HS-27A (cell line): ENCODE results near the gene NDFIP2.
"Not testable (repeated sequence)": the region's sequence is repeated elsewhere in the genome, so short reads cannot be mapped to it uniquely, and the experiment has no call there.

Experiments used
- DNase-seq: peaks from one replicate; pipeline ENCODE4 v3.0.0-alpha.2; 2012; ENCODE audit warnings: low read depth, missing footprints

NDFIP2 gene

GRCh38 chr13:79533781-79534400, 52.9 kb downstream of the NDFIP2 start:
- no peak for DNase-seq

- no peak for DNase-seq
These were observed 53.6 kb downstream of the NDFIP2 start for GRCh38 chr13:79534596-79534995.

- DNase-seq = no peak
These were observed 57.8 kb downstream of the NDFIP2 start for GRCh38 chr13:79538757-79539156.

- no peak for DNase-seq
These were observed 59.5 kb downstream of the NDFIP2 start for GRCh38 chr13:79540504-79540903.

- peak; percentile 36 for DNase-seq
These were observed 60.6 kb downstream of the NDFIP2 start for GRCh38 chr13:79541426-79542049.

GRCh38 chr13:79543883-79544282, 62.9 kb downstream of the NDFIP2 start:
- no peak for DNase-seq

- no peak for DNase-seq
These were observed 66.5 kb downstream of the NDFIP2 start for GRCh38 chr13:79547211-79548195.

- DNase-seq = no peak
These were observed 67.9 kb downstream of the NDFIP2 start for GRCh38 chr13:79548902-79549301.

- DNase-seq = no peak
These were observed 68.6 kb downstream of the NDFIP2 start for GRCh38 chr13:79549355-79550106.

- no peak for DNase-seq
These were observed 76.7 kb downstream of the NDFIP2 start for GRCh38 chr13:79557666-79558065.

GRCh38 chr13:79560954-79561353, 80.0 kb downstream of the NDFIP2 start:
- DNase-seq = no peak

- no peak for DNase-seq
These were observed 81.6 kb downstream of the NDFIP2 start for GRCh38 chr13:79562557-79562956.

GRCh38 chr13:79566118-79566517, 85.2 kb downstream of the NDFIP2 start:
- no peak for DNase-seq

- no peak for DNase-seq
These were observed 90.2 kb downstream of the NDFIP2 start for GRCh38 chr13:79571147-79571546.

GRCh38 chr13:79573892-79574291, 92.9 kb downstream of the NDFIP2 start:
- not testable (repeated sequence) for DNase-seq

- no peak for DNase-seq
These were observed 100.9 kb downstream of the NDFIP2 start for GRCh38 chr13:79581870-79582315.

- DNase-seq = no peak
These were observed 101.9 kb downstream of the NDFIP2 start for GRCh38 chr13:79582896-79583295.

- DNase-seq = no peak
These were observed 104.1 kb downstream of the NDFIP2 start for GRCh38 chr13:79585033-79585432.

GRCh38 chr13:79589603-79590393, 108.8 kb downstream of the NDFIP2 start:
- no peak for DNase-seq

GRCh38 chr13:79590394-79590676, 109.4 kb downstream of the NDFIP2 start:
- DNase-seq = no peak

- no peak for DNase-seq
These were observed 110.5 kb downstream of the NDFIP2 start for GRCh38 chr13:79591493-79591892.
